ENCODE measurements around the gene ZBTB16. TPM values are rescaled to one million over a fixed set of nuclear protein-coding genes. Genes with fewer than 3 reads are reported as not detected.

ZBTB16 gene
- total and polyA plus RNA-seq, 2 of the 4 experiments (the other 2 are of a cell fraction) = not detected

GRCh38 chr11:114160894-114161293, 101.4 kb downstream of the ZBTB16 start:
- Histone ChIP-seq H3K9me1 (ENCODE audit: insufficient read depth, low read length) (peaks cover 3% of the 10 kb centered on the region; the same call in 1 of the 2 replicates), H3K14ac (replicated peaks; ENCODE audit: low read depth, low read length) (no peak overlapping the region), H2BK20ac (ENCODE audit: low read depth, low read length) (no peak overlapping the region), H4K8ac (ENCODE audit: low read depth in 2 of 2, low read length in 2 of 2) (no peak overlapping the region), H3K4me1 (ENCODE audit: control insufficient read depth, insufficient read depth, low read length) (peaks cover 16% of the 10 kb centered on the region; the same call in 1 of the 2 replicates), H4K91ac (ENCODE audit: insufficient read depth, low read depth, low read length) (no peak overlapping the region; the same call in 1 of the 2 replicates), H3K4ac (ENCODE audit: low read depth, low read length) (no peak overlapping the region), H2AFZ (replicated peaks; ENCODE audit: low read length, poor library complexity) (no peak overlapping the region), H3K4me2 (ENCODE audit: low read depth, low read length) (no peak overlapping the region), H3K9ac (ENCODE audit: low read depth, low read length) (no peak overlapping the region), H3K79me1 (ENCODE audit: low read depth in 1 of 2, low read length in 2 of 2) (no peaks in the 10 kb centered on the region), H2BK5ac (ENCODE audit: low read depth, low read length, poor library complexity, severe bottlenecking) (no peak overlapping the region), H4K5ac (ENCODE audit: low read depth, low read length) (no peak overlapping the region), H3K27me3 (ENCODE audit: control insufficient read depth, insufficient read depth, low read length) (peaks cover 57% of the 10 kb centered on the region), H3K23ac (ENCODE audit: low read depth, low read length) (no peak overlapping the region), H3K27ac (ENCODE audit: insufficient read depth, low read length) (no peak overlapping the region), H3K4me3 (ENCODE audit: insufficient read depth, low read depth, low read length) (no peak overlapping the region), H3K56ac (ENCODE audit: extremely low read depth, insufficient read depth, low read length) (no peak overlapping the region), H2BK120ac (ENCODE audit: low read depth, low read length) (no peak overlapping the region), H3K9me3 (ENCODE audit: control insufficient read depth, insufficient read depth, low read length) (no peaks in the 10 kb centered on the region), H2BK15ac (ENCODE audit: low read depth, low read length) (no peak overlapping the region), H2AK5ac (ENCODE audit: low read depth, low read length) (no peak overlapping the region), H4K20me1 (ENCODE audit: insufficient read depth, low read length) (no peaks in the 10 kb centered on the region; the same call in 1 of the 2 replicates), H2AK9ac (replicated peaks; ENCODE audit: low read depth, low read length, poor library complexity) (no peak overlapping the region), H3K18ac (ENCODE audit: low read depth, low read length) (no peak overlapping the region), H3K36me3 (ENCODE audit: control insufficient read depth, insufficient read depth, low read length) (no peaks in the 10 kb centered on the region)
- TF ChIP-seq RFX5 (IDR thresholded peaks at IDR 0.05; ENCODE audit: low read depth, low read length) = no peak
- TF ChIP-seq CEBPB (IDR thresholded peaks at IDR 0.05; ENCODE audit: low read depth, low read length) = no peak
- TF ChIP-seq MAZ (IDR thresholded peaks at IDR 0.05; ENCODE audit: borderline replicate concordance, low read depth, low read length) = no peak
- TF ChIP-seq MAFK (IDR thresholded peaks at IDR 0.05; ENCODE audit: low read depth, low read length) = no peak
- no peak for TF ChIP-seq FOS (IDR thresholded peaks at IDR 0.05; ENCODE audit: low read depth, low read length)
- no peak for TF ChIP-seq NFE2L2 (IDR thresholded peaks at IDR 0.05; ENCODE audit: low read depth, low read length)
- WGBS, 2 experiments (ENCODE audit: extremely low coverage in 2 of 2, insufficient read length in 1 of 2) = 100% methylated on average over 4 of the region's 6 CpGs; no CpG with 5 or more reads in 1 of the 2 experiments
- BruUV-seq (replicated peaks) = no TSS peak
- intact Hi-C loops (cut with micrococcal nuclease) = loop anchor here (1.0 to 10.0 kb wide), 4 partner anchors 37 to 286 kb away; partner anchors contain the start of gene USP28
- ChIA-PET CTCF (no interaction called here), POLR2A (ENCODE audit: unreplicated experiment) (no interaction called here)
- dilution Hi-C loops (cut with HindIII; ENCODE audit: low sequenced_read_pairs, unreplicated experiment) = no loop called here
- no peak for DNase-seq
- in situ Hi-C loops (cut with MboI; ENCODE audit: low sequenced_read_pairs) = no loop called here
- ATAC-seq (ENCODE audit: low read depth) = no peak

Measured in IMR-90 (cell line).